Ramos (cell line): Measurements from ENCODE around the gene TMEM256.

Experiments used
- in situ Hi-C: fragments of 300-500 bp; cut with MboI; formaldehyde crosslinking; loops from one replicate; pipeline ENCODE4 v1.14.3; 2022; ENCODE audit warnings: low sequenced_read_pairs; ENCODE audit not compliant: unreplicated experiment

TMEM256 gene

GRCh38 chr17:7356756-7357155 lies 47.1 kb downstream of the TMEM256 start:
- in situ Hi-C loops, result no loop called here

DNA sequence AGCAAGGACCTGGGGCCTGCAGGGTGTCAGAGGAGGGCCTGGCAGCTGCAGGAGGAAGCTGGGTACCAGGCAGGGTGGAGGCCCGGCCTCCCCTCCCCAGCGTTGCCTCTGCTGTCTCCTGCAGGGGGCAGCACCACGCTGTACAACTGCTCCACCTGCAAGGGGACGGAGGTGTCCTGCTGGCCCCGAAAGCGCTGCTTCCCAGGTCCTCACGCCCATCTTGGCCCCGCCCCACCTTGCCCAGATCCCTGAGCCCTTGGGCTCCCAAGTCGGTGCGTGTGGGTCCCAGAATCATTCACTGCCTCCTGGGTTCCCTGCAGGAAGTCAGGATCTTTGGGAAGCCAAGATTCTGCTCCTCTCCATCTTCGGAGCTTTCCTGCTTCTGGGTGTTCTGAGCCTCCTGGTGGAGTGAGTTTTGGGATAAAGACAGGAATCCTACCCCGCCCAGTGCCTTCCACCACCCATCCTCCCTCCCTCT lies 47.8 kb downstream of the TMEM256 start:
- in situ Hi-C loops, result no loop called here

DNA sequence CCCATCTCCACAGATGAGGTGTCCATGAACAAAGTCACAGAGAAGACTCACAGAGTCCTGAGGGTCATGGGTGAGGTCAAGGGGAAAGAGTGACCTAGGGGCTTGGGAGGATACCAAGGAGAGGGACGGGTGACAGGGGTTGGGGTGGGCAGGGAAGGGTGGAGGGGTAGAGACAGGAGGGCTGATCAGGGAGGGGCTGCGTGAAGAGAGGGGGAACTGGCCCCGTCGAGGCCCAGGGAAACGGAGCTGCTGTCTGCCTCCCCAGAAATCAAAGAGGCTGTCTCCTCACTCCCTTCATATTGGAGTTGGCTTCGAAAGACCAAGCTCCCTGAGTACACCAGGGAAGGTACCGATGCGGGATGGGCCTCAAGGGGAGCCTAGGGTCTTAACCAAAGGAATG lies 48.3 kb downstream of the TMEM256 start:
- in situ Hi-C loops, result no loop called here

- in situ Hi-C loops, result no loop called here
These were observed 48.8 kb downstream of the TMEM256 start, which contains the start of gene TMEM95 for GRCh38 chr17:7355053-7355452. TMEM95 (plus strand) TSS chr17:7355156; CDS start chr17:7355205, 49 bp downstream.

DNA sequence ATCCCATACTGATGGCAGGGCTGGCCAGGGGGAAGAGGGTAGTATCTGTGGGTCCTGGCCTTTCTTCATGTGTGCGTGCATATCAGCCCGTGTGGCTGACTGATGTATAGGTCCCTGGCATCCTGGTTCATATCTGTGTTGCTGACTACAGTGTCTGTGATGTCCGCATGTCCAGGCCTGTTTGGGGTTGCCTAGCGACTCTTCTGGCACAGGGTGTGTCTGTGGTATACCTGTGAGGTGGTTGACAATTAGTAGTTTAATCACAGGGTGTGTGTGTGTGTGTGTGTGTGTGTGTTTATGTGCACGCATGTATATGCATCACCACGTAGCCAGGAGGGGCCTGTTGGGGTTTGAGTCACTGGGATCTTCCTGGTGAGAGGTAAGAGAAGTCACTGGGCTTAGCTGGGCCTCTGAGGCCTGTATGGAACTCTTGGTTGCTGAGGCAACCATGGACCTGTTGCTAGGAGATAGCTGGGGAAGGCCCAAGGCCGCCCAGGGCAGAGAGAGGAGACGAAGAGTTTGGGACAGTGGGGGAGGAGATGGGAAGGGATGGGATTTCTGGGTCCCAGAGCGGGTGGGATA lies 49.5 kb downstream of the TMEM256 start:
- in situ Hi-C loops, result no loop called here
